ENCODE data around the gene RPL5. TPM values are rescaled to one million over a fixed set of nuclear protein-coding genes. Genes with fewer than 3 reads are reported as not detected.

Gene RPL5
- total and polyA plus RNA-seq, 2 of the 8 experiments (the other 6 are each of a cell fraction or from before 2014, with no cell fraction given): 1,506 to 2,034 TPM

- TF ChIP-seq SUZ12 (IDR thresholded peaks at IDR 0.05; ENCODE audit: low read length) (no peak), HDAC2 (IDR thresholded peaks at IDR 0.05; ENCODE audit: borderline replicate concordance in 1 of 2, low read depth in 2 of 2, low read length in 2 of 2) (no peak), MAX (IDR thresholded peaks at IDR 0.05) (no peak), TAF7 (optimal IDR thresholded peaks at IDR 0.05; ENCODE audit: borderline replicate concordance, low read depth, low read length) (no peak)
Observed at GRCh38 chr1:92884195-92884594, 52.4 kb downstream of the RPL5 start (continued).
